GF-D8 (cell line): ENCODE data around the gene BORCS6.

ENCODE experiments used
- DNase-seq: peaks from one replicate; lab custom pipeline; 2025; lab: John Stamatoyannopoulos, UW

The BORCS6 gene

DNA sequence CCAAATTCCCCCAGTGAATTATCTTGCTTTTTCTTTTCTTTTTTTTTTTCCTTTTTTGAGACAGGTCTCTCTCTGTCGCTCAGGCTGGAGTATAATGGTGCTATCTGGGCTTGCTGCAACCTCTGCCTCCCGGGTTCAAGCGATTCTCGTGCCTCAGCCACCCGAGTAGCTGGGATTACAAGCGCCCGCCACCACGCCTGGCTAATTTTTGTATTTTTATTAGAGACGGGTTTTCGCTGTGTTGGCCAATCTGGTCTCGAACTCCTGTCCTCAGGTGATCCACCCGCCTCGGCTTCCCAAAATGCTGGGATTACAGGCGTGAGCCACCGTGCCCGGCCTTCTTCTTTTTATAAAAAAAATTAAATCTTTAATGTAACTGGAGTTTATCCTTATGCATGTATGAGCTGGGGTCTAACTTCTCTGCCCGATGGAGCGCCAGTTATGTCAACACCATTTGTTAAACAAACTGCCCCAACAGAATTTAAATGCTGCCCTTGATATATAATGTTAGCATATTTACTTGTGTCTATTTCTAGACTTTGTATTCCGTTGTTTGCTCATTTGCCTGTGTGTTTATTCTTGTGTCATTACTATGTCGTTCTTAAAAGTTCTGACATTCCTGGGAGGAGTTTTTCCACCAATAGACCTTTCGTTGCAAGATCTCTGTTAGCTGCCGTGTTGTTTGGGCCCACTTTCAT lies 20.9 kb upstream of the BORCS6 start:
- peak; percentile 0 for DNase-seq

DNA sequence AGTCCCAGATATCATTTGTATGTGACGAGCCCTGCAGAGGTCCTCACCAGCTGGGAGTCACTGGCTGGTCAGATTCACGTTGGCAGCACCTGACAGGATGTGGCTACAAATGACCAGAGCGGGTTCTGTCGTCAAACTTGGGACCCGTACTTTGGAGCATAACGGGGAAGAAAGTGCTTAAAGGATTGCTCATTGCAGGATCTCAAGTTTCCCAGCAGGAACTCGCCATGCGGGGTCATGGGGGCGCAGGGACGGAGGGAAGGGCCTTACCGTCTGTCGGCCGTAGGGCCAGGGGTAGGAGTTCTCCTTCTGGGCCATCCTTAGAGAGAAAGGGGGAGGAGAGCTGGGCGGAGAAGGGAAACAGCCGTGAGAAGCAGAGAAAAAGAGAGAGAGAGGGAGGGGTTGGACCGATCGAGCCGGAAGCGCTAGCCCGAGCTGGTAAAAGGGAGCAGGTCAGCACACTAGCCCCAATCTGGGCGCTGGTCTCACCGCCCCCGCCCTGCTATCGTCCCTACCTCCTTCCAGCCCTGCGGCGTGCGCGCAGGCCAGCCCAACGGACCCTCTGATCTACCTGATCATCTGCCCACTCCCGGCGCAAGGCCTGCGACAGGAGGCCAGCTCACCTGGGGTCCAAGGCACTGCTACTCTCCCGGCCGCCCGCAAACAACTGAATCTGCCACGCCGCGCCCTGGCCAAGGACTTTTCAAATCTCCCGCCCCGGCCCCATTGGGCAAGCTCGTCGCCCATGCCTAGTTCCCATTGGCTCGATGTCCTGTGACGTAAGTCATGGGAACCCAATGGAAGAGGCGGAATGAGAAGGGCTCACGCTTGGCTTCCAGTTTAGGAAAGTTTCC lies 20.2 kb upstream of the BORCS6 start, which contains the start of gene AURKB:
Gene AURKB, minus strand, starts transcription at position 669 of the 854 bp plus-strand sequence. Its CDS starts 351 bp downstream, at position 318.
- DNase-seq: peak; percentile 64

DNA sequence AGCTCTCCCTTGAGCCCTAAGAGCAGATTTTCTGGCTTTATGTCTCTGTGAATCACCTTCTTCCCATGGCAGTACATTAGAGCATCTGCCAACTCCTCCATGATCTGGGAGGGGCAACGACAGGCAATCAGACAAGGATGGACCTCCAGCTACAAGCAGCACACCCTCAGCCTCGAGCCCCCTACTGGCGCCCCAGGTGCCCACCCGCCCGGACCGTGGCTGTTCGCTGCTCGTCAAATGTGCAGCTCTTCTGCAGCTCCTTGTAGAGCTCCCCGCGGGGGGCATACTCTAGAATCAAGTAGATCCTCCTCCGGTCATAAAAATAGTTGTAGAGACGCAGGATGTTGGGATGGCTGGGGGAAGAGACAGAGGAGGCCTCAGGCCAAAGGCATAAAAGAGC lies 16.6 kb upstream of the BORCS6 start:
- no peak for DNase-seq

DNA sequence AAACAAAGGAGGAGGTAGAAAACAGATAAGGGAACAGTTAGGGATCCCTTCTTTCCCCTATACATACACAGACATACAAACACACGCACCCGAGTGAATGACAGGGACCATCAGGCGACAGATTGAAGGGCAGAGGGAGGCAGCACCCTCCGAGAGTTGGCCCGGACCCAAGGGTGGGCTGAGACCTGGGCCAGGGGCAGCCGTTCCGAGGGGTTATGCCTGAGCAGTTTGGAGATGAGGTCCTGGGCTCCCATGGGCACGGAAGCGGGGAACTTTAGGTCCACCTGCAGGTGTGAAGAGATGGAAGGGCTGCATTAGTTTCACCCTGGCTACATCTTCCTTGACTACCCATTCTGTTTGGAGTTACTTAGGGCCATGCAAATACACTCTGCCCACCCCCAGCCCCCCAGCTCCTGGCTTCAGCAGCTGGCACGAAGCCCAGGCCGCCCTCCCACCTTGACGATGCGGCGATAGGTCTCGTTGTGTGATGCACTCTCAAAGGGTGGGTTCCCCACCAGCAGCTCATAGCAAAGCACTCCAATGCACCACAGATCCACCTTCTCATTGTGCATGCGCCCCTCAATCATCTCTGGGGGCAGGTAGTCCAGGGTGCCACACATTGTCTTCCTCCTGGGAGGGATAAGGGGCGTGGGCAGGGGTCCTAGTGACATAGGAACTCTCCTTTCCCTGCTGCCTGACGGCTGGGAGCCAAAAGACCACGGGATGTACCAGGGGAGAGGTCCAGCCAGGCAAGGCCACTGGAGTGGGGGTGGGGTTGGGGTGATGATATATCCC lies 15.0 kb upstream of the BORCS6 start:
- no peak for DNase-seq

DNA sequence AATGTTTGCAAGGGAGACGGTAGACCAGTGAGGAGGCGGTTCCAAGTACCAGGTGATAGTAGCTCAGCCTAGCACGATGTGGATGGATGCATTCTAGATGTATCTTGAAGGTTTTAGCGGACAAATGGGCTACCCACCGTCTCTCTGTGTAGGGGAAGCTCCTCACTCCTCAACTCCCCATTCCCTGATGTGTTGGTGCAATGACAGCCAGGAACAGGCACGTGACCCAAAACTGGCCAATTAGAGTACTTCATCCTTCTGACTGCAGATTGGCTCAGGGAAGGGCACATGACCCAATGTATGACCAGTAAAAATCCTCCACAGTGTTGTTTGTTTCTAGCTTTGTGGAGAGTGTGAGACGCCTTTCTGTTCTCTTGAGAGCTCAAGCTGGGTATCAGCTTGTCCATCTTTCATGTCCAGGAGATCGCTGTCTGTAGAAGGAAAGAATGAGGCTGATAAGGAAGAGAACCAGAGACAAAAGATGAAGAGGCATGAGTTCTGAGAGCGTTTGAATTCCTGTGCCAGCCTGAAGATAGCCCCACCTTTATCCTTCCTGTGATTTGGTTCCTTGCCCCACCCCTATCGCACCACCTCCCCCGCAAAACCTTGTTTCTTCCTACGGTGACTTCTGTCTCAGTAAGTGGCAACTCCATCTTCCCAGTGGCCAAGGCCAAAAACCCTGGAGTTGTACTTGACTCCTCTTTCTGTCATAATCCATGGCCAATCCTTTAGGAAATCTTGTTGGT lies 2.3 kb upstream of the BORCS6 start:
- no peak for DNase-seq

DNA sequence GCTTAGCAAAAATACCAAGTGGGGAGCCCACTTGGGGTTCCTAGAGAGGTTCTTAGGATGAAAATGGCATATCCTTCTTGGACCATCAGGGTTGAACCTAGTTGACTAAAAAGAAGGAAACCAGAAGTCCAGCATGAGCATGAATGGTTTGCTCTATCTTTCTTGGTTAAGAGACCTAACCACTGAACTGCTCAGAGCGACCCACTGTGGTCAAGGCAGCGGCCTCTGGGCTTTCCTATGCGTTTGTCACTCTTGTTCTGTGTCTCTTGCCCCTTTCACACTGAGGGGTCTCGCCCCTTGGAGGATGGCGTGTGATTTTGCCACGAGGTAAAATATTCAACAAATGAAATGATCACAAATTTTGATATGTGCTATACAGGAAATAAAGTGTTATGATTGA lies 526 bp upstream of the BORCS6 start:
- DNase-seq: peak; percentile 24

DNA sequence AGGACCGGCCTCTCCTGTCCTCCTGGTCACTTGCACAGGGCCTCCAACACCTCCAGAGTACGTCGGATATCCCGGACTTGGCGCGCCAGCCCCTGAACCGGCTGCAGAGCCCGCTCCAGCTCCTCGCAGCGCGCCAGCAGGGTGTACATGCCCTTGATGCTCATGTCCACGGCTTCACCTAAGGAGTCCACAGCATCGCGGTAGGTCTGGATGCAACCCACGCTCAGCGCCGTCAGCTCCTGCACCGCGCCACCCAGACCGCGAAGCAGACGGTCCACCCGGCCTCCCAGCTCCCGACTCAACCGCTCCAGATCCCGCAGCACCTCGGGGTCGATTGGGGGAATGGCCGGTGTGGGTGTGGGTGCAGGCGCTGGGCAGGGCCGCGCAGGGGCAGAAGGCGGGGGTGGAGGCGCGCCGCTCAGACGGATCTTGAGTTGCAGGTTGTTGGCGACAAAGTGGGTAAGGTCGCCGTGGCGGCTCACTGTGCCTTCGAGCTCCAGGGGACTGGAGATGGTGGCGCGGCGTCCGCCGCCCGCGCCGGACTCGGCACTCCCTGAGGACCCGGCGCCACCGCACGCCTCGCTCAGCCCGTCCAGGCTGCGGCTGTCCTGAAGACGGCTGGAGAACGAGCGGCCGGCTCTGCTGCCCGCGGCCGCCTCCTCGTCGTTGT lies 804 bp downstream of the BORCS6 start:
- DNase-seq: no peak

DNA sequence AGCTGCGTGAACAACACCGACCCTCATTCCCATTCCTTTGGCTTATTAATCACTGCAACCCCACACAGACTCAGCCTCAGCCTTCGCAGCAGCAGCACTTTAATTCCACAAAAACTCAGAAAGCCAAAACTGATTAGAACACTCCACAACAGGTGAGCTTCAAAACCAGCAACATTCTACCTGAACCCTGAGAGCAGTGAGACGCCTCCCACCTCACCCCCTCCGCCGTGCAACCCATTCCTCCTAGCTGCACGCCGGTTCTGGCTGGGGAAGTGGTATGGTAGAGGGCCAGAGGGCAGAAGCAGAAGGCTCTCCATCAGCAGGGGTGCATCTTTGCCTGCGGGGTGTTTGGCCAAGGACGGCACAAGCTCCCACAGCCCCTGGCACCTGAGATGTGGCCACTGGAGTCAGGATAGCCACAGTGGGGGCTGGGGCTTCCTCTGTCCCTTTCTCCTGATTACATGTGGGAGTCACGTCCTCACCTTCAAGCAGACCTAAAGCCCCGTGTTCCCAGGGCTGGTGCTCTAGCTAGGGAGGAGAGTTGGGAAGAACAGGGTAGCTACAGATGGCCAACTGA lies 1.6 kb downstream of the BORCS6 start:
- no peak for DNase-seq

DNA sequence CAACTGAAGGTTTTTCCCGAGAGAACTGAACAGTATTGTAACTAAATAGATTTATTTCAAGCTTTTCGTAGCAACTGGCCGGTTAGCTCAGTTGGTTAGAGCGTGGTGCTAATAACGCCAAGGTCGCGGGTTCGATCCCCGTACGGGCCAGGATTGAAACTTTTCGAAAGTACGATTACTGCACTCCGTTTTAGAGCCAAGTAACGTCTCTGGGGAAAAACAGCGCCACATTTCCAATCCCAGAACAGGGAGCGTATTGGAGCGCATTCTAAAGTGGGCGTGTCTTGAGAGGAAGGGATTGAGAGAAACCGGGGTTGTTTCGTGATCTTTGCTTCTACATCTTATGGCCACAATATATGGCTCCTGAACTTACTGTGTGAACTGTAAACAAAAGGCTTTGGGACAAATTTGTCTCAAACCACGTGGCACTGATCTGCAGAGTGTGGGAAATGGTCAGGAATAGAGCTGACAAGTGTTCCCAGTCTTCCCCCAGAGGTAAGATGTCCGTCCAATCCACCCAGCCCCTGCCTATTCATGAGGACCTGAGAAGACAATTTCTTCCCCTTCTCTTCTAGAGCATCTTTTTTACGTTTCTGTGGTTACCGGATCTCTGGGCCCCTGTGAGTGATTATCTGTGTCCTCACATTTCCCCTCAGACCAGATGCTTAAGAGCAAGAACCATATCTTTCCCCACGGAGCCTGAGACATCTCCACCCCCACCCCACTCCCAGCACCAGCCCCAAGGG lies 2.3 kb downstream of the BORCS6 start:
- peak; percentile 83 for DNase-seq

DNA sequence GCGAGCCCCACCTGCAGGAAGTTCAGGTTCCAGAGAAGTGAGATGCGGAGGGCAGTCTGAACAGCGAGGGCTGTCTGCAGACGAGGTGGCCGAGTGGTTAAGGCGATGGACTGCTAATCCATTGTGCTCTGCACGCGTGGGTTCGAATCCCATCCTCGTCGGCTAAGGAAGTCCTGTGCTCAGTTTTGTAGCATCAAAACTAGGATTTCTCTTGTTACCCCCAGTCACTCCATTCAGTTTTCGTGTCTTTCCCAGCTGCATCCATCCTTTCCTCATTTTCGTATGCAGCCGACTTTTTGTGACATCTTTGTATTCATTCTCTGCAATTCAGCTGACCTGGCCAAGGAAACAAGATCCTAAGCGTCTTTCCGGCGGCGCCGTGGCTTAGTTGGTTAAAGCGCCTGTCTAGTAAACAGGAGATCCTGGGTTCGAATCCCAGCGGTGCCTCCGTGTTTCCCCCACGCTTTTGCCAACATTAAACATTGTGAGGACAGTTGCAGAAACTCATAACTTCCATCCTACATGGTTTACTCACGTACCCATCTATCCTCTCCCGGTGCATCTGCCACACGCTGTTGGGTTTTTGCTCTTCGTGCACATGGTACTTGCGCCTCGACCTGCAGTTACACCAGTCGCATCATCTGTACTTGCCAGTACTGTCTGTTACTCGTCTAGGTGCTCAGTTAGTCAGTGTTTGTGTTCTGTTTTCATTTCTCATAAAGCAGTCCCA lies 3.0 kb downstream of the BORCS6 start:
- peak; percentile 83 for DNase-seq

DNA sequence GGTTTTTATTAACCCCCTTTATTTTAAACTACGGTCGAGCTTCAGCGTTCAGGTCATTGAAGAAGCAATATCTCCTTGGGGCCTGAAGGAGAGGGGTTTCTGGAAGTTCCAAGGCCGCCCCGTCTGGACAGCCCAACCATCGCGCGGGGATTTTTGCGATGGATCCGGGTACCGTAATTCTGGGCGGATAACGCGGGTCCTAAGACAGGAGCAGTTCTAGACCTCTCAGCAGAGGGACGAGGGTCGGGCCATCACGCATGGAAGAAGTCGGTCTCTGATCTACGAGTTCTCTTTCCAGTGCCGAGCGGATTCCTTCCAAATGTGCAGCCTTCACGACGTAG lies 3.6 kb downstream of the BORCS6 start:
- DNase-seq: no peak

DNA sequence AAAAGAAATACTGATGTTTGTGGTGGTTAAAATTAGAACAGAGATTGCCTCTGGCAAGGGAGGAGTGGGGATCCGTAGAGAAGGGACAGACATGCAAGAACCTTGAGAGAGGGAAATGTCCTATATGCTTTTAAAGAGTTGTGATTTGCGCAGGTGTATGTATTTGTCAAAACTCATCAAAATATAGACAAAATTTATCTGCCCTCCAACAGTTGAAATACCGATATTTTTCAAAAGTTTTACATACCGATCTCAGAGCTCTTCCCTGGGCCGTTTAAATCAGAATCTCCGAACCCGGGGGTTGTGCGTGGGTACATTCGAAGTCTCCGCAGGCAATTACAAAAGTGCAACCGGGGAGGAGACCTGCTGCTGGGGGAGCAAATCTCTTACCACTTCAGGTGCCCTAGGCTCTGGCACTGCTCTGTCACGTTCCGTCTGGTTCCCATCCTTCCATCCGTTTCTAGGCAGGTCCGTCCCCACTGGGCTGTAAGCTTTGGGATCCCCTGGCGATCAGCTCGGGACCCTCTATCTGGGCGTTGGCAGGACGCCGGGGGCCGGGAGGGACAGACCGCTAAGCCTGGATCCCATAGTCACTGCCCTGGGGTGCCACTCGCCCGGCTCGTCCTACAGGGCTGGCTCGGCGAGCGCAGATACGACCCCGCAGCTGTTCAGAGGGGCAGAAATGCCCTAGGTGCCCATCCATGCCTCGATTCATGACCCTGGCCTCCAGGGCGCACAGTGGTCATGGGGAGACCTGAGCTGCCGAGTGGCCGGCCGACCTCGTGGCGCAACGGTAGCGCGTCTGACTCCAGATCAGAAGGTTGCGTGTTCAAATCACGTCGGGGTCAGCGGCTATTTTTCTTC lies 4.2 kb downstream of the BORCS6 start:
- peak; percentile 3 for DNase-seq

DNA sequence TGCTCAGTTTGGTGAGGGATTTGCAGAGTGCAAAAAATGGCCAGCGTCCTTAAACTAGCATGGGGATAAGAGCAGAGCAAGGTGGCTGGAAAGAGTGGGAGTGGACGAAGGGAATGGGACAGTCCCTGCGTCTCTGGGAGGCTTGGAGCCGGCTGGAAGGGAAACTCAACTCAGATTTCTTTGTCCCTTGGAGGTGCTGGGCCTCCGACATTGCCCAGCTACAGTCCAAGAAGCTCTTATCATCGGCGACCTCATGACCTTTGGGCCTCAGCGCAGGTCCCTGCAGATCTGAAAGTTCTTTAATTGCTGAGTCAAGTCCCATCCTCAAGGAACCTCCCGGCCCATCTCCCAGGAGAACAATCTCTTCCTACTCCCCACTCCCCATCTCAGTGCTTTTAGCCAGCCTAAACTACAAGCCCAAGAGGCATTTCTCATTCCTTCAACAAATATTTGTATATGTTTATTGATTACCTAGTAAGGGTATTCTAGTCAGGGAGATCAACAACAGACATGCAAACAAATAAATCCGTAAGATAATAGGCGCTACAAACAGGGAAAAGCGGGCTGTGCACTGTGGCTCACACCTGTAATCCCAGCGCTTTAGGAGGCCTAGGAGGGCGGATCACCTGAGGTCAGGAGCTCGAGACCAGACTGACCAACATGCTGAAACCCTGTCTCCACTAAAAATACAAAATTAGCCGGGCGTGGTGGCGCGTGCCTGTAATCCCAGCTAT lies 12.8 kb downstream of the BORCS6 start:
- DNase-seq: no peak

DNA sequence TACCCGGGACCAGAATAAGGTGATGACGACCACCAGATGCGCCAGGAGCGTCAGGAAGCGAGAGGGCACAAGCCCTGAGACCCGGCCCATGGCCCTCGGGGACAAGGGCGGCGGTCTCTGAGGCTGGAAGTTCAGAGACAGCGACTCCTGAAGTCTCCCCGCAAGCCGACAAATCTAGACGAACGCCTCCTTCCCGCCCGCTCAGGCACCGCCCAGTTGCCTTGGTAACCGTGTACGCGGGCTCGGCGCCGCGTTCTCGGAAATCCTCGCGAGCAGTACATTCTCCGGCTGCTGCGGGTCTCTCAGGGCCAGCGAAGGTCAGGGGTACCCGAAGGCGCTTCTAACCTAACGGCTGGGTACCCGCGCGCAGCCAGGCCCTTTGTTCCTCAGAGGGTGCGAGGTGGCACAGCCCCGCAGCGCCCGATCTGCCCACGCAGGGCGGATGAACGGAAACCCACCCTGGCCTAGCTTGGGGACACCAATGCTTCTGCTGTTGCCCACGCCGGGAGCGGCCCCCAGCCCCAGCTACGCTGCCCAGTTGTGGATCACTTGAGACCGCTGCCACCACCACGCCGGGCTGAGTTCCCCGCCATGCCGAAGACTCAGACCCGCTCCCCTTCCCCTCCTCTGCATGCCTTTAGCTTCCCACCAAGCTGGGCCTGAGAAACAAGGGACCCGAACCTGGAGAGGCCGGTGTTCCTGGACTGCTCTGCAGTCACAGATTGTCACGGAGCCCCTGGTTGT lies 13.6 kb downstream of the BORCS6 start, which contains the start of gene TMEM107:
Gene TMEM107, minus strand, starts transcription at position 184 of the 744 bp plus-strand sequence. Its CDS starts 94 bp downstream, at position 90.
- peak; percentile 64 for DNase-seq

DNA sequence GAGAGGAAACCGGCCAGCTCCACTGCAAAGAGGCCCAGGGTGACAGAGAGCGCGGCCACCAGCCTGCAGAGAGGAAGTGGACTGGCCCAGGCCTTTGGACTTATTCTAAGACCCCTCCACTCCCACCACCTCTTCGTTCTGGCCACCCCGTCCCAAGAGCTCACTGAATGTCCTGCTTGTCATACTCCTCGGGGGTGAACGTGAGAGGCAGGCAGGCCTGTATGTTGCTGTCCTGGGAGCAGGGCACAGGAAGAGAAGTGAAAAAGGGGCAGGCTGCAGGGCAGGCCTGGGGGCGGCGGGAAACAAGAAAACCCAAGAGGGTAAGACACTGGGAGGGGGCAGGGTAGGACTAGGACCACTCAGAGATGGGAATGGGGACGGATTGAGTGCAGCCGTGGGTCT lies 14.2 kb downstream of the BORCS6 start:
- DNase-seq: no peak

DNA sequence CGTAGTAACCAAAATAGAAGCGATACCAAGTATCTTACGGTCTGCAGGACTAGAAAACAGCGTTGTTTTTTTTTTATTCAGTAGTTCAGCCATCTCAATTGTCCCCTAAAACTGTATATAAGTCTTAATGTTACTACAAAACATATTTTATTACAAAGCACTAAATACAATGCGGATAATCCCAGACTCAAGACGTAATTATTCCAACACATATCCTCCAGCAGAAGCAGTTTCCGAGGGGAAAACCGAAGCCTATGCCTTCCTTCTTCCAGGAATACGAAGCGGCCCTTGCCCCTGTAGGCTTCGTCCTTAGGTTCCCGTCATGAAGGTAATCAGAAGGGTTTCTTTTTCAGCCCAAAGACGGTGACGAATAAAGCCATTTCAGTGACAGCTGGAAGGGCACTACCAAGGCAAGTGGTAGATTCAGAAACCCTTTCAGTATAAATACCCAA lies 16.1 kb downstream of the BORCS6 start:
- DNase-seq: no peak
